ENCODE results near the gene BOD1L1.

The BOD1L1 gene

GRCh38 chr4:13534344-13535063 lies 93.0 kb downstream of the BOD1L1 start:
- no peak overlapping the region for H3K4me3 ChIP-seq (ENCODE audit: low read length)
- no peak for TF ChIP-seq ZNF274 (IDR thresholded peaks at IDR 0.05; ENCODE audit: low read depth, low read length)

GRCh38 chr4:13533670-13534343 lies 93.7 kb downstream of the BOD1L1 start:
- H3K4me3 ChIP-seq (ENCODE audit: low read length) = no peak overlapping the region

DNA sequence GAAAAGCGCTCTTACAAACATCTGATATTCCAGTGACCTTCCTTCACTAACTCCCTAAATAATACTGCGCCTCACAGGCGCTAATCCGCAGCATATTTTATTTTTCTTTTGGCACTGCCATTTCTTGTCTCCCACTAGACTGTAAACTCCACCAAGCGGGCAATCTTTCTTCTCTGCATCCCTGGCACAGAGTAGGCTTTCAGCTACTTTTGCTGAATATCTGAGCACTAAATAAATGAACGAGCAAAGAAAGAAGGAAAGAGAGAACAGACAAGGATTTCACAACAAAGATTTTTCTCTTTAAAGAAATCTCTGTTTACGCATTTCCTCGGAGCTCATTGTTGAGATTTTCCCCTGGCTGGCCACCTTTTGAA lies 95.9 kb downstream of the BOD1L1 start:
- no peak for TF ChIP-seq ZNF274 (IDR thresholded peaks at IDR 0.05; ENCODE audit: low read depth, low read length)
- H3K4me3 ChIP-seq (ENCODE audit: low read length) = no peak overlapping the region

More at GRCh38 chr4:13533670-13534343, 93.7 kb downstream of the BOD1L1 start:
- TF ChIP-seq ZNF274 (IDR thresholded peaks at IDR 0.05; ENCODE audit: low read depth, low read length) = no peak

GRCh38 chr4:13530823-13531624 lies 96.5 kb downstream of the BOD1L1 start:
- TF ChIP-seq ZNF274 (IDR thresholded peaks at IDR 0.05; ENCODE audit: low read depth, low read length) = no peak
- no peak overlapping the region for H3K4me3 ChIP-seq (ENCODE audit: low read length)

- no peak for TF ChIP-seq ZNF274 (IDR thresholded peaks at IDR 0.05; ENCODE audit: low read depth, low read length)
These were observed 98.2 kb downstream of the BOD1L1 start for GRCh38 chr4:13529128-13529919.

DNA sequence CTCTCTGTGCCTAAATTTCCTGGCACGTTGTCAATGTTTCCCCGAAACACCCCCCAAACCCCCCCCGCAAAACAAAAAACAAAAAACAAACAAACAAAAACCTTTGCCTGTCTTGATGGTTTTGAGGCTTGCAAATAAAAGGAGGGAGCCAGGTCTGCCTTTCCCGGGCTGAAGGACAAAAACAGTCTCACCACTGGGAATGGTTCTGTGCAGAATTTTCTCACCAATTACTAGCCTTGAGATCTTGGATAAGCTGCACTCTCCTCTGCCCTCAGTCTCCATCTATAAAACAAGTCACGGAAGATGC lies 98.8 kb downstream of the BOD1L1 start:
- no peak overlapping the region; the same call in 1 of the 2 replicates for H3K4me3 ChIP-seq (ENCODE audit: low read length)
- TF ChIP-seq ZNF274 (IDR thresholded peaks at IDR 0.05; ENCODE audit: low read depth, low read length) = no peak

More at GRCh38 chr4:13529128-13529919, 98.2 kb downstream of the BOD1L1 start:
- no peak overlapping the region; the same call in 1 of the 2 replicates for H3K4me3 ChIP-seq (ENCODE audit: low read length)

DNA sequence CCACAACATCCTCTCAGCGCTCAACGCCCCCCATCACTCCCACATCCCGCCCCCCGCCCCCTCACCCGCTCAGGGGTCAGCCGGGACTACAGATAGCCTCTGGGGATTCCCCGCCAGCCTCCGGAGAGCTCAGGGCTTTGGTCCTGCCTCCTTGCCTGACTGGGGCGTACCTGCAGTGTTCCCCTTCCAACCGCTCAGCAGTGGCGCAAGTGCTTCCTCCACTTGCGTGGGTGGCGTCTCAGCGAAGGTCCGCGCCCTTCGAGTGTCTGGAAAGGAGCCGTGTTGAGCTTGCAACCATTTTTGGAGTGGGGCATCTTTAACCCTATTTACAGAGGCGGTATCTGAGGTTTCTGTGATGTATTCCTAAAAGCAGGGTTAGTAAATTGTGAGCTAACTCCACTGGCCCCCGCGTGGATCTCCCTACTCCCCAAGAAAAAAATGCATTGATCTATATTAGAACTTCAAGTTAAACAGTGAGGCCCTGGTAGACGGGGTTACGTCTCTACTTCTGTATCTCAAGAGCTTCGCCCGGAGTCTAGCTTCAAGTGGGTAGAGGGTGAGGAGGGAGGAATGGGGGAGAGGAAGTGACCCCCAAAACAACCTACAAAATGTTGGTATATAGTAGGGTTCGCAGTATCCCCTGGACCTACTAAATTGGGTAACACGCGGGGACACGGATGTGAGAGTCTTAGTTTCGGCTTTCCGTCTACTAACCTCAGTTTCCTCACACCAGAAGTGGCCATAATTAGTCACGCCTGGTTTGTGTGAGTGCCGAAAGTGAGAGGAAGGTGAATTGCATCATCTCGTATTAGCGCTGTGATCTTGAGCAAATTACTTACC lies 99.3 kb downstream of the BOD1L1 start:
- no peak for TF ChIP-seq ZNF274 (IDR thresholded peaks at IDR 0.05; ENCODE audit: low read depth, low read length)
- H3K4me3 ChIP-seq (ENCODE audit: low read length) = peak overlapping the region; percentile 0; the same call in 1 of the 2 replicates

DNA sequence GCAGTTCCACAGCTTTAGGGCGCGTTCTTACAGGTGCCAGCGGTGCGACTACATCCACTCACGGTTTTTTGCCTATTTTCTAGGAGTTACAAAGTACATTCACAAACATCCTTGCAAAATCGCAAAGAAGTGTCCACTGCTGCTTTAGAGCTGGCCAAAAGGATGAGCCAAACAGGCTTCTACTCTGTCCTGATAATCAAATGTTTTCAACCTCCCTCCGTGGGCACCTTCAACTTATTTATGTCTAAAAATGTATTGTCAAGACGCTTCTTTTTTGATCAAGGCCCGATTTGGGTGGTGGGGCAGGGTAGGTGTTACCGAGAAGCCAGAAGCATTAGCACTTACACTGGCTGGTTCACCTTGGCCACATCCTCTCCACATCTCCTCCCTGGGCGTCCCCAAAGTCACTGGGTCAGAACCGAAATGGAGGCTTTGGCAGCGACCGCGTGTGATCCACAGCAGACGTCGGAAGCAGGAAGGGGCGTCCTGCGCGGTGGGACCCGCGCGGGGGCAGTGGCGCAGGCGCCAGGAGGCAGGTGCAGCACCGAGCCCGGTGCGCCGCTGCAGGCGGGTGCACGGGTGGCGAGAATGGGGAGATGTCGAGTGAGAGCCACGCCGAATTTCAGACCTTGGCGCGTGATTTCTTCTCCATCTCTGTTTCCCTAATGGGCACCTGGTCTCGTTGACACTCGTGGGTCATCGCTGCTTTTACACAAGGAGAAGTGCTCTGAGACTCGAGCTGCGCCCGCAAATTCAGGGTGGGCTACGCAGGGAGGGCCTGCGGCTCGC lies 100.1 kb downstream of the BOD1L1 start:
- no peak overlapping the region for H3K4me3 ChIP-seq (ENCODE audit: low read length)
- TF ChIP-seq ZNF274 (IDR thresholded peaks at IDR 0.05; ENCODE audit: low read depth, low read length) = no peak

DNA sequence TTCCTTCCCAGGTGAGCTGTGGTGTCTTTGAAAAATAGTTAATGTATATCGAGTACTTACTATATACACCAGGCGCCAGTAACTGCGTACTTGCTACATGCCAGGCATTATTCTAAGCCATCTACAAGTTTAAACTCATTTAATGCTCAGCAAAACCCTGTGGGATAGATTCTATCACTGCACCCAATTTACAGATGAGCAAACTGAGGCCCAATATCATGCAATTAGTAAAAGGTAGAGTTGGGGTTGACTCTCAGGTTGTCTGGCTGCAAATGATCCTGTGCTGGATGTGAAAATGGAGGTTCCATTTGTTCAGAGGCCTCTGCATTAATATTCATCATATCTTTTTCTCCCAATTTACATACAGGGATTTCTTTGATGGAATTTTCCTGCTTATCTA lies 100.9 kb downstream of the BOD1L1 start:
- no peak overlapping the region for H3K4me3 ChIP-seq (ENCODE audit: low read length)
- no peak for TF ChIP-seq ZNF274 (IDR thresholded peaks at IDR 0.05; ENCODE audit: low read depth, low read length)

GRCh38 chr4:13525606-13526281 lies 101.8 kb downstream of the BOD1L1 start:
- TF ChIP-seq ZNF274 (IDR thresholded peaks at IDR 0.05; ENCODE audit: low read depth, low read length) = no peak
- H3K4me3 ChIP-seq (ENCODE audit: low read length) = no peak overlapping the region

DNA sequence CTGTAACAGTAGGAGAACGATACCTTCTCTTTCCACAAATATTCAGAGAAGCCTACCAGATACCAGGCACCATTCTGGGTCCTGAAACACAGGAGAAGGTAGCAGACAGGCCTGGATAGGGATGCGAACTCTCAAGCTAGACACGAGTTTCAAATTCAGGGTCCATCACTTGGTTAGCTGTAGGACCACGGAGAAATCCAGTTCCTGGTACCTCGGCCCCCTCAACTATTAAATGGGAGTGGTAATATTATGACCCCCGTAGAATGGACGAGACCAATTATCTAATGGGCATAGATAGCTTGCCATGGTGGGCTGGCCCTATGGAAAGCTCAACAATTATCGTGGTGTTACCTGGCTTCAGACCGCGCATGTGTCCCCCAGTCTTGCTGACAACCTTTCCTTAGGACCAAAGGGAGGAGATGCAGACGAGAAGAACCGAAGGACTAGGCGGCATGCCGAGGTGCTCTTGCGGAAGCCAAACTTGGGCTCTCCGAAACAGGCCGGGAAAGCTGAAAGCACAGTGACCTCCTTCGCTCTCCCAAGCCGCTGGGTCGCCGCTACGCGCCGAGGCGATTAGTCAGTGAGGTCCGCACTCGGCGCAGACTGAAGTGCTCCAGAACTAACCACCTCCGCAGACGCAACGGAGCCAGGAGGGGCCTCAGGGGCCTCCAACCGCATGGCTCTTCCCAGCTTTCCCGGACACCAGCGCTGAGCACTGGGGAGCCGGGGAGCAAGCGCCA lies 102.9 kb downstream of the BOD1L1 start:
- no peak for TF ChIP-seq ZNF274 (IDR thresholded peaks at IDR 0.05; ENCODE audit: low read depth, low read length)
- H3K4me3 ChIP-seq (ENCODE audit: low read length) = no peak overlapping the region

Measured in GM08714 (cell line).